ENCODE measurements around the gene ANO2.

GRCh38 chr12:5720381-5721005, 224.6 kb downstream of the ANO2 start:
- TF ChIP-seq TAF1 (IDR thresholded peaks at IDR 0.05; ENCODE audit: borderline replicate concordance, insufficient read depth, low read length) (no peak), POLR2AphosphoS5 (IDR thresholded peaks at IDR 0.05; ENCODE audit: low read depth, low read length) (no peak), REST (IDR thresholded peaks at IDR 0.05; ENCODE audit: insufficient read depth in 1 of 2, low read depth in 2 of 2, low read length in 2 of 2) (no peak), FOXP2 (optimal IDR thresholded peaks at IDR 0.05; ENCODE audit: borderline replicate concordance, extremely low read depth, extremely low read length, insufficient read depth) (no peak), SIN3A (IDR thresholded peaks at IDR 0.05; ENCODE audit: borderline replicate concordance, insufficient read depth, low read length) (no peak)
